Suprapubic skin (tissue), 4 donors: ENCODE results near the gene PHACTR4.
A peak's percentile ranks its signal among the peaks of the same experiment; 100 is the strongest.

Experiments used
- CTCF ChIP-seq, 2 donors: fragments of 200-600 bp in 1 of 2; fragments of 450-650 bp in 1 of 2; sonication (generic) in 1 of 2; IDR thresholded peaks; one replicate each; pipeline ENCODE4 v1.5.1; 2016 to 2019; ENCODE audit warnings: antibody characterized with exemption in 2 of 2, mild to moderate bottlenecking in 1 of 2, moderate library complexity in 1 of 2
- EP300 ChIP-seq: sonication (generic); formaldehyde crosslinking; IDR thresholded peaks from one replicate; pipeline ENCODE4 v1.6.1; 2017; ENCODE audit warnings: antibody characterized with exemption
- POLR2AphosphoS5 ChIP-seq, 3 donors: sonication (generic); formaldehyde crosslinking; IDR thresholded peaks; one replicate each; pipeline ENCODE4 v1.6.1; 2017; ENCODE audit warnings: antibody characterized with exemption in 3 of 3

GRCh38 chr1:28370239-28371009 lies 884 bp downstream of the PHACTR4 start:
- no peak for TF ChIP-seq EP300
- TF ChIP-seq POLR2AphosphoS5 (IDR thresholded peaks at IDR 0.05): no peak
- TF ChIP-seq CTCF (IDR thresholded peaks at IDR 0.05): peak; percentile 11 to 14
